Stimulated activated CD8-positive, alpha-beta memory T cell treated with anti-CD3 and anti-CD28 coated beads, Interleukin-4, amount 100 ng/mL, for 4 hours (primary cell): Measurements from ENCODE around the gene ARPC5.
"Not testable (repeated sequence)": the region's sequence is repeated elsewhere in the genome, so short reads cannot be mapped to it uniquely, and the experiment has no call there.

ENCODE experiments used
- DNase-seq, 2 donors: peaks; one replicate each; pipeline ENCODE4 v3.0.0-alpha.2; 2020; ENCODE audit warnings: low read depth in 2 of 2, low spot score in 1 of 2

ARPC5 gene

GRCh38 chr1:183635606-183636333 lies at the start of gene ARPC5:
Gene ARPC5, minus strand, starts transcription at chr1:183635783. Its CDS starts 124 bp downstream, at chr1:183635659.
- peak; percentile 90 to 92 for DNase-seq

GRCh38 chr1:183685112-183685713 lies 49.6 kb upstream of the ARPC5 start:
- no peak for DNase-seq

DNA sequence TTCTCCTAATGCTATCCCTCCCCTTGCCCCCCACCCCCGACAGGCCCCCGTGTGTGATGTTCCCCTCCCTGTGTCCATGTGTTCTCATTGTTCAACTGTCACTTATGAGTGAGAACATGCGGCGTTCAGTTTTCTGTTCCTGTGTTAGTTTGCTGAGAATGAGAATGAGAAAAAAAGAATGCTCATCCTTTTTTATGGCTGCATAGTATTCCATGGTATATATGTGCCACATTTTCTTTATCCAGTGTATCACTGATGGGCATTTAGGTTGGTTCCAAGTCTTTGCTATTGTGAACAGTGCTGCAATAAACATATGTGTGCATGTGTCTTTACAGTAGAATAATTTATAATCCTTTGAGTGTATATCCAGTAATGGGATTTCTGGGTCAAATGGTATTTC lies 43.8 kb upstream of the ARPC5 start:
- not testable (repeated sequence) for DNase-seq

DNA sequence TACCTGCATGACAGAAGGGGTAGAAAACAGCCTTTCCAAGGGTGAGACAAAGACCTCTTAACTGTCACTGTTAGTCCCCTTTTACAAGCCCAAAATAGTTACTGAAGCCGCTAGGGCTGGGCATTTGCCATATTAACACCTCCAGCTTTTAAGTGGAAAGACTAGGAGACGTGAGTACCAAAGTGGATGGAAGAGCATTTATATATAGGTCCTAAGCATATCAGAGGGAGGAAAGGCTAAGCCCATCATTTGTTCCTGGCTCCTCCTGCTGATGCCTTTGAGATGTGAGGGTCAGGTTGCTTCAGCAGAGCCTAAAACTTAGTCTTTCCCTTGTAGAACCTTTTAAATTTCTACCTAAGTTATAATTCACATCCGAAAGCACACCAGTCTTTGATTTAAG lies 43.2 kb upstream of the ARPC5 start:
- DNase-seq: no peak

GRCh38 chr1:183676586-183677189 lies 41.1 kb upstream of the ARPC5 start:
- no peak for DNase-seq

DNA sequence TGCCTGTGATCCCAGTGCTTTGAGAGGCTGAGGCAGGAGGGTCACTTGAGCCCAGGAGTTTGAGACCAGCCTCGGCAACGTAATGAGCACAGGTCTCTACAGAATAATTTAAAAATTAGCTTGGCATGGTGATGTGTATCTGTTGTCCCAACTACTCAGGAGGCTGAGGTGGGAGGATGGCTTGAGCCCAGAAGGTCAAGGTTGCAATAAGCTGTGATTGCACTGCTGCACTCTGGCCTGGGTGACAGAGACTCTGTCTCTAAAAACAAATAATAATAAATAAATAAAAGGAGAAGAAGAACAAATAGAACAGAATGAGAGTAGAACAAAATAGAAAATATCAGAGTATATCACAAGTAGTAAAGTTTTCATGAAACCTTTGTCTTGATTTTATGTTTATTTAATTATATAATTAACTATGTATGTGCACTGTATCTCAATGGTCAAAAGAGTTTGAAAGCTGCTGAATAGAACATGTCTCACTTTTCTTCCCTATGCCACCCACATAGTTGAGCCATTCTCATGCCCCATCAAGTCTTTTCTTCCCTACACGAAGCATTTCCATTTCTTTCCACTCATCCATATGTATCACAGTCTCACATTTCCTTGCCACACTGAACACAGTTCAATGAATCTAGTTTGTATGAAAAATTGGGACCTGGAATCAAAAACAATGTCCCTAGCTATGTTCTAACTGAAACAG lies 40.5 kb upstream of the ARPC5 start:
- no peak for DNase-seq

- no peak for DNase-seq
Observed at GRCh38 chr1:183675381-183675780, 39.8 kb upstream of the ARPC5 start.

DNA sequence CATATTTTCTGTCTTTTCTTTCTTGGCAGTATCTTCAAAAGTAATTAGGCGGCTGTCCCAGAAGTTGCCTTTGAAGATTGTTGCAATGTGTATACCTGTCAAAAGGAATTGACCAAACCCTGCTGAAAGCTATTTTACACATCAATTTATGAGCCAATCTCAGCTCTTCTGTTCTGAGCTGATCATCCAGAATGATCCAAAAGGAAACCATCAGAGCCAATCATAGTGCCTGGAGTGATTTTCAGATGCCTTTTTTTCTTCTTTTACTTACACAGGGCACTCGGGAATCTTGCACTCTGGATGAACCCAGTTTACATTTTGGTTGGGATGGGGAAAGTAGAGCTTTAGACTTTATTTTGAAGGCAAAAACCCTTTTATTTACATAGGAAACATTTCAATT lies 39.3 kb upstream of the ARPC5 start:
- DNase-seq: no peak

DNA sequence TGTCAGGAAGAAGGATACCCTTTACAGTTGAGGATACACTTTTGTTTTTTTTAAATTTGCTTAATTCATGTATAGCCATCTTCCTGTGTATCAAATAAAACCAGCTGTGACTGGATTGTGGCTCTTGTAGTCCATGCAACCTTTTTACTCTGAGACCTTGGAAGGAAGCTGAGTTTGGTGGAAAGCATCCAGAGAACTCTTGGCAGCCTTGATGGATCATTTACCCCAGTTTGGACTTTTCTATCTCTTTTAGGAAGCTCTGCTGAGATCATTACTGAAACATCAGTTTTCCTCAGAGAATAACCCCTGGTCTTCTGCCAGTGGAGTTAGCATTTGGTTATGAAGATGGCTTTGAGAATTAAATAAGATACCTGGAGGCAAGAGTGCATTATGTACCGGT lies 38.8 kb upstream of the ARPC5 start:
- no peak for DNase-seq

- DNase-seq: no peak
Observed at GRCh38 chr1:183673605-183674323, 38.2 kb upstream of the ARPC5 start.

DNA sequence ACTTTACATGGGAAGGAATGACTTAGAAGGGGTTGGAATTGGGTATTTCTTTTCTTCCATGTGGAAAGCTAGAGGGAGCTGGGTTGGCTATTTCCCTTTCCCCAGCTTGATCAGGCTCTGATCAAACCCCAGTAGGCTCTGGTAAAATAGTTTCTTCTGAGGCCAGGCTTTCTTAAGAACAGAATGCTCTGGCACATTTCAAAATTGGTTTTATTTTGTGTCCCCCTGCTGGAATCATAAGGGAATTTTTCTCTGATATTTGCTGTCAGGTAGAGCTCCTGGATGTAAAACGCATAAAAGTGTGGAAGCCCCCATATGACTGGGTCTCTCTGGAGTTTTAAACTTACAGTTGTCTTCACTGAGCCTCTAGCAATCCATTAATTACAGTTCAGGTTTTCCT lies 34.6 kb upstream of the ARPC5 start:
- DNase-seq: no peak

- no peak for DNase-seq
Observed at GRCh38 chr1:183656355-183656754, 20.8 kb upstream of the ARPC5 start.

DNA sequence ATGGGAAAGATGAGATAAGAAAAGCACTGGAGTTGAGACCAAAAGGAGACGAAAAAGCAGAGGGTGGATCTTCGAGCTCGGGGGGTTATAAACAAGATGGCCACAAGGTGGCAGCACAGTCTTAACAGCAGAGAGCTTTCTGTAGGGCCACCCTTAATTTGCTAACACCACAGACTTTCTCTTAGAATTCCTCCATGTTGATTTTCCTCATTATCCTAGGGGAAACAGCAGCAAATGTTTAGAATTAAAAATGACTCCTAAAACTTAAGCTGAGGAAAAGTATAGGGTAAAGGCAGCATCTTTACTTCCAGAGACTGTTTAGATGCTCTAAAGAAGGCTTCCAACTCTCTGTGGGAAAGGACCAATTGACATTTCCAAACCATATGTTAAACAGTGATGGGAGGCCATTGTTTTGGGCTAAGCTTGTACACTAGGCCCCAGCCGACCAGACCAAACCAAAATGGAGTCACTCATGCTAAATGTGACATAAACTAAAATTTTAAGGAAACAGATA lies 20.0 kb upstream of the ARPC5 start:
- peak; percentile 19 to 66 for DNase-seq

- DNase-seq: no peak
Observed at GRCh38 chr1:183654706-183655105, 19.1 kb upstream of the ARPC5 start.

- DNase-seq: no peak
Observed at GRCh38 chr1:183653876-183654451, 18.4 kb upstream of the ARPC5 start.

DNA sequence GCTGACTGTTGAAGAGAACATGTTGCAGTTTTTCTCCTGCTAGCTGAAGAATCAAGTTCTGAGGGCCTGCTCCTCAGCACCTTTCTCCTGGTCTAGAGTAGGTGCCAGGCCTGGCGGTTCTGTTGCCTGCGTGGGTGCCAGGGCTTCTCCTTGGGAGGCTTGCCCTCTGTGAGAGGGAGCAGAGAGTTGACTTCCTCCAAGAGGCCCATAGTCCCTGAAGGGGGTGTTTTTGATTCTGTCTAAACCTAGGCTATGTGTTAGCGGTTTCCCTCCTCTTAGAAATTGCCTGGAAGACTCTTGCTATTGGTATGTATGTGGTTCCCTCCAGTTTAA lies 17.8 kb upstream of the ARPC5 start:
- no peak for DNase-seq

DNA sequence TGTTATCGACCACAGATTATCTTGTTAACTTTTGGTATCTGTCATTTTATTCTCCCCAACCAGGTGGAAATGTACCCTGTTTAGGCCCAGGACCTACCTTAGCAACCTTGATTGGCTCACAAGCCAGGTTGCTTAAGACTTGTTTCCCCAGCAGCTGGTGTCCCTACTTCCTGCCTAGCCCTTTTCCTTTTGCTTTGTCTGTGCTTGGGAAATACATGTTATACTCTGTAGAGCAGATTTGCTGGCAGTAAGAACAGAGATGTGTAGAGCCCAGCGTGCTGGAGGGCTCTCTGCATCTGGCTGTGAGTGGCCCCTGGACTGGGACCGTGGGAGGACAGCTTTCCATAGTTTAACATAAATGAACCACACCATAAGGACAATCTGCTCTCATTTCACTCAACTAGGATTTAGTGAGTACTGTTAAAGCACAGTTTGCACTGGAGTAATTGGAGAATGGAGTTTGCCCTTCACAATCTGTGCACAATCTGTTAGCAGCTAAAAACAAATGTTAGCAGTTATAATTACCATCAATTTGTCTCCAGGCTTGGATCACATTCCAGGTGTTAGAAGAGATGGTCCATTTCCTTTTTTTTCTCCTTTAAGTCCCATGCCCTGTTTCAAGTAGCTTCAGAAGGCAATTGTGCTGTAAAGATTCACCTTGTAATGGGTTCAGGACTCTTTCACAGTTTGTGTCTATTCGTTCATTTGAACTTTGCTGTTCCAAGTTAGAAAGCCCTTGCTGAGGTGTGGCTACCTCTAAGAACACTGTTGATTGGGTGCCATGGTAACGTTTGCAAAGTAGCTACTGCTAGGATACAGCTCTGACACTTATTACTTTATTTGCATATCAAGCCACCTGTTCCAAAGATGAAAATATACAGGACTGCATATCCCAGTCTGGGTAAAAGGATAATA lies 17.2 kb upstream of the ARPC5 start, which contains the start of gene APOBEC4:
Gene APOBEC4, minus strand, starts transcription at position 770 of the 915 bp plus-strand sequence. CDS start 4,535 bp downstream, outside the sequence.
- no peak for DNase-seq

- no peak for DNase-seq
Observed at GRCh38 chr1:183652107-183652506, 16.5 kb upstream of the ARPC5 start.

GRCh38 chr1:183651612-183652011 lies 16.0 kb upstream of the ARPC5 start:
- no peak for DNase-seq

DNA sequence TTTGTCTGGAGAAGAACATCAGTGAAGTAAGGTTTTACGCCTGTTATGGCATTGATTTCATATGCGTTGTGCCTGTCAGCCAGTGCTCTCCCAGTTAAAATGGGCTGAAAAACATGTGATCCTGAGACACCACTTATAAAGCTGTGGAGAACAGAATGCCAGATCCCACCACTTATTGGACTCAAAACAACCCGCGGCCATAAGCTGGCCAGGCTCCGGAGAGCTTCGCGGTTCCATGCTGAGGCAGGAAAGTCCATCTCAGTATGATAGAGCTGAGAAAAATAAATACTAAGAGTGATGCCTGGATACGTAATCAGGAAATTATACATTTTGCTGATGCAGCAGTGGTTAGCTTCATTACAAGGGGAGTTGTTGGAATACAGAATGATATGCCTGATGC lies 12.5 kb upstream of the ARPC5 start:
- no peak for DNase-seq
